Measurements from ENCODE around the gene PRMT7. TPM values are rescaled to one million over a fixed set of nuclear protein-coding genes. Genes with fewer than 3 reads are reported as not detected.

The PRMT7 gene
- polyA plus RNA-seq, 1 experiment, result 40.0 TPM

DNA sequence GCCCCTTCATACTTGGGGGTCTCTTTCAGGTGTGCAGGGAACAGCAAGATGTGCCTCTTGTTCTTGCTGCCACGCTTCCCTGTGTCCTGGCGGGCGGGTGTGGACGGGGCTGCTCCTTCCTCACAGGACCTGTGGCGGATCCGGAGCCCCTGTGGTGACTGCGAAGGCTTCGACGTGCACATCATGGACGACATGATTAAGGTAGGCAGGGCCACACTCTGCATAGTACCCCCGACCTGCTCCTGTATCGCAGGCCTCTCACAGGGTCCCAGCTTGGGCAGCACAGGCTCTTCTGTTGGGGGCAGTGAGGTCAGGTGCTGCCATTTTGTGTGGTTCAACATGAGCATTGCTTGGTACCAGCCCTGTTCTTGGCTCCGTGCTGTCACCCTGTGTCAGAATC, 42.5 kb downstream of the PRMT7 start:
- TF ChIP-seq, protein P1, sequence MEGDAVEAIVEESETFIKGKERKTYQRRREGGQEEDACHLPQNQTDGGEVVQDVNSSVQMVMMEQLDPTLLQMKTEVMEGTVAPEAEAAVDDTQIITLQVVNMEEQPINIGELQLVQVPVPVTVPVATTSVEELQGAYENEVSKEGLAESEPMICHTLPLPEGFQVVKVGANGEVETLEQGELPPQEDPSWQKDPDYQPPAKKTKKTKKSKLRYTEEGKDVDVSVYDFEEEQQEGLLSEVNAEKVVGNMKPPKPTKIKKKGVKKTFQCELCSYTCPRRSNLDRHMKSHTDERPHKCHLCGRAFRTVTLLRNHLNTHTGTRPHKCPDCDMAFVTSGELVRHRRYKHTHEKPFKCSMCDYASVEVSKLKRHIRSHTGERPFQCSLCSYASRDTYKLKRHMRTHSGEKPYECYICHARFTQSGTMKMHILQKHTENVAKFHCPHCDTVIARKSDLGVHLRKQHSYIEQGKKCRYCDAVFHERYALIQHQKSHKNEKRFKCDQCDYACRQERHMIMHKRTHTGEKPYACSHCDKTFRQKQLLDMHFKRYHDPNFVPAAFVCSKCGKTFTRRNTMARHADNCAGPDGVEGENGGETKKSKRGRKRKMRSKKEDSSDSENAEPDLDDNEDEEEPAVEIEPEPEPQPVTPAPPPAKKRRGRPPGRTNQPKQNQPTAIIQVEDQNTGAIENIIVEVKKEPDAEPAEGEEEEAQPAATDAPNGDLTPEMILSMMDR (IDR thresholded peaks at IDR 0.05; ENCODE audit: insufficient read depth, low read depth, low read length), result no peak
- no peaks in the 10 kb centered on the region for H3K27me3 ChIP-seq (ENCODE audit: control insufficient read depth, insufficient read depth, low read length)
- CTCF ChIA-PET, result interaction anchor here (0.9 to 1.1 kb wide), 3 partner anchors 24 to 167 kb away, joined by 3 to 4 read pairs (median 3); no protein-coding TSS in a partner anchor
- POLR2A ChIA-PET, result no interaction called here
- H3K36me3 ChIP-seq (ENCODE audit: control insufficient read depth, insufficient read depth, low read length), result peaks cover 47% of the 10 kb centered on the region
- no peak overlapping the region for H3K4me3 ChIP-seq (ENCODE audit: low read depth, low read length)
- DNase-seq (ENCODE audit: low read depth), result no peak

GRCh38 chr16:68354816-68355215, 44.0 kb downstream of the PRMT7 start:
- POLR2A ChIA-PET, result no interaction called here
- TF ChIP-seq, protein P1 (IDR thresholded peaks at IDR 0.05; ENCODE audit: insufficient read depth, low read depth, low read length), result no peak
- CTCF ChIA-PET, result no interaction called here
- DNase-seq (ENCODE audit: low read depth), result no peak
- Histone ChIP-seq H3K36me3 (ENCODE audit: control insufficient read depth, insufficient read depth, low read length) (peaks cover 40% of the 10 kb centered on the region), H3K27me3 (ENCODE audit: control insufficient read depth, insufficient read depth, low read length) (no peaks in the 10 kb centered on the region), H3K4me3 (ENCODE audit: low read depth, low read length) (no peak overlapping the region)

- Histone ChIP-seq H3K27me3 (ENCODE audit: control insufficient read depth, insufficient read depth, low read length) (no peaks in the 10 kb centered on the region), H3K4me3 (ENCODE audit: low read depth, low read length) (no peak overlapping the region), H3K36me3 (ENCODE audit: control insufficient read depth, insufficient read depth, low read length) (peaks cover 39% of the 10 kb centered on the region)
- TF ChIP-seq, protein P1 (IDR thresholded peaks at IDR 0.05; ENCODE audit: insufficient read depth, low read depth, low read length), result no peak; the same call in 1 of the 2 replicates
- ChIA-PET CTCF (interaction anchor here (0.6 to 1.1 kb wide), 2 partner anchors 12 to 155 kb away, joined by 3 read pairs; no protein-coding TSS in a partner anchor), POLR2A (no interaction called here)
- DNase-seq (ENCODE audit: low read depth), result no peak
Measured at GRCh38 chr16:68355447-68356248, 44.8 kb downstream of the PRMT7 start.

- no peak for DNase-seq (ENCODE audit: low read depth)
- no peaks in the 10 kb centered on the region for H3K27me3 ChIP-seq (ENCODE audit: control insufficient read depth, insufficient read depth, low read length)
- ChIA-PET CTCF (interaction anchor here (0.6 to 1.1 kb wide), 3 partner anchors 11 to 154 kb away, joined by 3 read pairs; no protein-coding TSS in a partner anchor), POLR2A (no interaction called here)
- no peak overlapping the region for H3K4me3 ChIP-seq (ENCODE audit: low read depth, low read length)
- TF ChIP-seq, protein P1 (IDR thresholded peaks at IDR 0.05; ENCODE audit: insufficient read depth, low read depth, low read length), result no peak
- peaks cover 40% of the 10 kb centered on the region for H3K36me3 ChIP-seq (ENCODE audit: control insufficient read depth, insufficient read depth, low read length)
Measured at GRCh38 chr16:68356249-68356918, 45.6 kb downstream of the PRMT7 start.

- CTCF ChIA-PET, result interaction anchor here (1.0 kb wide), 1 partner anchor 28 kb away, joined by 3 read pairs; no protein-coding TSS in a partner anchor
- TF ChIP-seq, protein P1 (IDR thresholded peaks at IDR 0.05; ENCODE audit: insufficient read depth, low read depth, low read length), result no peak
- POLR2A ChIA-PET, result no interaction called here
- peaks cover 35% of the 10 kb centered on the region for H3K36me3 ChIP-seq (ENCODE audit: control insufficient read depth, insufficient read depth, low read length)
- no peak for DNase-seq (ENCODE audit: low read depth)
- H3K27me3 ChIP-seq (ENCODE audit: control insufficient read depth, insufficient read depth, low read length), result no peaks in the 10 kb centered on the region
- H3K4me3 ChIP-seq (ENCODE audit: low read depth, low read length), result no peak overlapping the region
Measured at GRCh38 chr16:68356919-68357286, 46.1 kb downstream of the PRMT7 start.
